ENCODE data around the gene CCR6. TPM values are rescaled to one million over a fixed set of nuclear protein-coding genes. Genes with fewer than 3 reads are reported as not detected.
A peak's percentile ranks its signal among the peaks of the same experiment; 100 is the strongest.

Gene CCR6
- total RNA-seq, 4 donors from 2014 or later = 1.3 TPM; not detected in 3

DNA sequence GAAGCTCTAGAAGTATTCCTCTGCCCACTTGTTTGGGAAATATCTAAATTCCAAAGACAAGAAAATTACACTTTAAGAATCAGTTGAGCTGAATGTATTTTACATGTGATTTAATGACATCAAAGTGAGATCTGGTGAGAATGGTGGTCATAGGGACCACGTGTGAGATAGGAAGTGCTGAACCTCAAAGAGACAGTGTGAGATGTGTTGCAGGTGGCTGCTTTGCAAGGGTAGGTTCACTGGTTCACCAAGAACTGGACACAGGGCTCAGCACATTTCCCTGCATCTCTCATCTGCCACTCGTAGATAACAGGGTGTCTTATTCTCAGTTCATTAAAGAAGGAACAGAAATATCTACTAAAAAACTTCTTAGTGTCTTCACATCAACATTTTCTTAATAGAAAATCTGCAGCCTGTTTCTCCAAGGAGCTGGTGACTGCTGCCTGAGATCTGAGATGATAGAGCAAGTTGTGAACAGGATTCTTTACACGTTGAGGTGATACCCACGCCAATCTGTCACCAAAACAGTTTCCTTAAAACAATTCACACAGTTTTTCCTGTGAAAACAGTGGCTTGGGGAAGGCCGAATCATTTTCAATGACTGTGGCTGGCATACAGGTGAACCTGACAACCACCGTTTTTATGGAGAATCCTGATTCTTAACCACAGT is 7.2 kb downstream of the CCR6 start:
- Histone ChIP-seq H3K4me1 (no peaks in the 10 kb centered on the region), H3K9me3 (no peaks in the 10 kb centered on the region), H3K27me3 (no peaks in the 10 kb centered on the region), H3K36me3 (no peaks in the 10 kb centered on the region), H3K27ac (peak overlapping the region; percentile 9 to 57 (median 31)), H3K4me3 (no peak overlapping the region)
- WGBS, 2 donors (ENCODE audit: low coverage in 1 of 2) = 60 to 64% methylated on average over 3 to 6 of the region's 6 CpGs
- intact Hi-C loops (cut with DNase I; ENCODE audit: low total_unique reads) = no loop called here
- in situ Hi-C loops (cut with MboI; ENCODE audit: low pct_ligation_motif_present in 1 of 4, low pct_unique_long_range_greater_than_20kb in 1 of 4, low sequenced_read_pairs in 3 of 4) = loop anchor here in 3 of 4 donors (10.0 to 25.0 kb wide), 4 partner anchors 118 to 368 kb away; partner anchors contain the start of gene CEP43 (in 1 of the 3)
- DNase-seq = no peak
- TF ChIP-seq, protein P1, sequence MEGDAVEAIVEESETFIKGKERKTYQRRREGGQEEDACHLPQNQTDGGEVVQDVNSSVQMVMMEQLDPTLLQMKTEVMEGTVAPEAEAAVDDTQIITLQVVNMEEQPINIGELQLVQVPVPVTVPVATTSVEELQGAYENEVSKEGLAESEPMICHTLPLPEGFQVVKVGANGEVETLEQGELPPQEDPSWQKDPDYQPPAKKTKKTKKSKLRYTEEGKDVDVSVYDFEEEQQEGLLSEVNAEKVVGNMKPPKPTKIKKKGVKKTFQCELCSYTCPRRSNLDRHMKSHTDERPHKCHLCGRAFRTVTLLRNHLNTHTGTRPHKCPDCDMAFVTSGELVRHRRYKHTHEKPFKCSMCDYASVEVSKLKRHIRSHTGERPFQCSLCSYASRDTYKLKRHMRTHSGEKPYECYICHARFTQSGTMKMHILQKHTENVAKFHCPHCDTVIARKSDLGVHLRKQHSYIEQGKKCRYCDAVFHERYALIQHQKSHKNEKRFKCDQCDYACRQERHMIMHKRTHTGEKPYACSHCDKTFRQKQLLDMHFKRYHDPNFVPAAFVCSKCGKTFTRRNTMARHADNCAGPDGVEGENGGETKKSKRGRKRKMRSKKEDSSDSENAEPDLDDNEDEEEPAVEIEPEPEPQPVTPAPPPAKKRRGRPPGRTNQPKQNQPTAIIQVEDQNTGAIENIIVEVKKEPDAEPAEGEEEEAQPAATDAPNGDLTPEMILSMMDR (IDR thresholded peaks at IDR 0.05) = no peak
- no peak for TF ChIP-seq EP300 (IDR thresholded peaks at IDR 0.05; ENCODE audit: low read depth)
- no peak for TF ChIP-seq POLR2AphosphoS5 (IDR thresholded peaks at IDR 0.05)
- no peak for TF ChIP-seq POLR2A (IDR thresholded peaks at IDR 0.05)

DNA sequence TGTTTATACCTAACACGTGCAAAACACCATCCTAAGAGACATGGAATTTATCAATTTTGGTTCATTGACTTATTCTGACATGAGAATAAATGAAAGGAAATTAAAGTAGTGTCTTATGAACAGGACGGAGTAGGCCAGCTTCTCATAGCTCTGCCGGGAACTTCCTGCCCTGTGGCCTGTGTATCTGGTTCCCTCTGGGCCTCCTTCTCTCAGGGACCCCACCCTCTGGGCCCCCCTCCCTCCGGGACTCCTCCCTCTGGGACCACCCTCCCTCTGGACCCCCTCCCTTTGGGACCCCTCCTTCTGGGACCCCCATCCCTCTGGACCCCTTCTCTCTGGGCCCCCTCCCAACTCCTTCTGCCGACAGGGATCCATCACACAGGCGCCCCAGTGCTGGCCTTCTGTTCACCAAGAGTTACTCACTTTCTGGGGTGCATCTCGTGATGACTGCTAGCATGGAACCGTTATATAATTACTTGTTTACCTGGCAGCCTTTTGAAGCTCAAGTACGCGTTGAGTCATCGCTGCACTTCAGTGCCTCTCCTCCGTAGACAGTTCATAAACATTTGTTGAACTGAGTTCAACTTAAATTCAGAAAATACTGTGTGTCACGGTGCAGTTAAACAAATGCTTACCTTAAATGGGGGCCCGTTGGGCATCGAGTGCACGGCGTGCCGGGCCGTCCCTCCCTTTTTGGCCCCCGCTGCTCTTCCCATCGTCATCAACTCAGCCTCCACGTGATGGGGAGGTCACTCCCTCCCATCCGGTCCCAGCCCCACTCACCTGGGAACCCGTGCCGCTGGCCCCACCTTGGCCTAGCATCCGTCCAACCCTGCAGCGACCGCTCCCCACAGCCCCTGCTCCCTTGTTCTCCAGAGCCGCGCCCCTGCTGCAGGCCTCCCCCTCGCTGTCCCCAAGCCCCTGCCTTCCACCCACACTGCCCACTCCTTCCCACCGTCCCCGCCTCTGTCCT is 8.1 kb downstream of the CCR6 start:
- no peak for DNase-seq
- Histone ChIP-seq H3K4me1 (no peaks in the 10 kb centered on the region), H3K4me3 (no peak overlapping the region), H3K27ac (peak overlapping the region; percentile 9 to 57 (median 36)), H3K9me3 (no peaks in the 10 kb centered on the region), H3K27me3 (no peaks in the 10 kb centered on the region), H3K36me3 (no peaks in the 10 kb centered on the region)
- TF ChIP-seq, protein P1 (IDR thresholded peaks at IDR 0.05) = no peak
- peak in 2 of 3 donors; percentile 33 to 45 for TF ChIP-seq POLR2AphosphoS5 (IDR thresholded peaks at IDR 0.05)
- TF ChIP-seq POLR2A (IDR thresholded peaks at IDR 0.05) = no peak
- intact Hi-C loops (cut with DNase I; ENCODE audit: low total_unique reads) (no loop called here), in situ Hi-C loops (cut with MboI; ENCODE audit: low pct_ligation_motif_present in 1 of 4, low pct_unique_long_range_greater_than_20kb in 1 of 4, low sequenced_read_pairs in 3 of 4) (loop anchor here in 3 of 4 donors (10.0 to 25.0 kb wide), 4 partner anchors 119 to 369 kb away; partner anchors contain the start of gene CEP43 (in 1 of the 3))
- WGBS, 2 donors (ENCODE audit: low coverage in 1 of 2) = 74 to 77% methylated on average over 21 to 33 of the region's 33 CpGs

DNA sequence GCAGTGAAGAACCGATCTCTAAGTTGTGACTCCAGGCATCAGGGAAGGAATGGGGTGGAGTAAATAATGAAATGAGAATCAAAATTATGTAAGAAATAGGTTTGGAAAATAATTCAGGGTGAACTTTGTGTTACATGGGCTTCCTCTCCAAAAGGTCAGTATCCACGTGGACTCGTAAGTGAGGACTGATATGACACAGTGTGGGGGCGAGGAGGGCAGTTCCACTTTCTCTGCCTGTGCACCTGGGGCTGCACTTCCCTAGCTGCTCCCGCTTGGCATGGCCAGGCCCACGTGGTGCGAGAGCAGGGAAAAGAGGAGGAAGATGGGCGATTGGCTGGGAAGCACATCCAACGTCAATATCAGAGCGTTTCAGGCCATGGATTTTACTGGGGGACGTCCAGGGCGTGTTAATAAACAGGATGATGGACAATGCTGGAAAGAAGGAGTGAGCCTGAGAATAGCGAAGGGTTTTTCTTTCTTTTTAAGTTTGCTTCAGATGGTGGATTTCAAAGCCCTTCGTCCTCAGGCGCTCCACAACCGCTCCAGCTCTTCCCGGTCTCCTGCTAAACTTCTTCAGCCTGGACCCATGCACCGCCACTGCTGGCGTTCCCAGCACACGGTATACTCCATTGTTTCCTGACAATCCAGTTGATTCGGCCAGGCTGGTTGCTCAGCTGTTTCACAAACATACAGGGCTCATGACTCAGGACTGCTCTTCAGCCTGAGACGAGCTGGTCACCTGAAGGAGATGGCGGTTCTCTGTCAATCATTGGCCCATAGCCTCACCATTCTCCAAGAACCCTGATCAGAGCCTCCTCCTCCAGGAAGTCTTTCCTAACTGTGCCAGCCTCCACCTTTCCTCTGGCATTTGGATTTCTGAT is 11.8 kb downstream of the CCR6 start:
- intact Hi-C loops (cut with DNase I; ENCODE audit: low total_unique reads) = no loop called here
- in situ Hi-C loops (cut with MboI; ENCODE audit: low pct_ligation_motif_present in 1 of 4, low pct_unique_long_range_greater_than_20kb in 1 of 4, low sequenced_read_pairs in 3 of 4) = loop anchor here in 3 of 4 donors (10.0 to 25.0 kb wide), 4 partner anchors 122 to 372 kb away; partner anchors contain the start of gene CEP43 (in 1 of the 3)
- Histone ChIP-seq H3K36me3 (no peaks in the 10 kb centered on the region), H3K27me3 (no peaks in the 10 kb centered on the region), H3K27ac (no peak overlapping the region), H3K9me3 (no peaks in the 10 kb centered on the region), H3K4me1 (no peaks in the 10 kb centered on the region), H3K4me3 (no peak overlapping the region)
- TF ChIP-seq EP300 (IDR thresholded peaks at IDR 0.05; ENCODE audit: low read depth) (no peak), POLR2A (IDR thresholded peaks at IDR 0.05) (no peak), POLR2AphosphoS5 (IDR thresholded peaks at IDR 0.05) (no peak)
- TF ChIP-seq, protein P1 (IDR thresholded peaks at IDR 0.05) = no peak
- 89 to 91% methylated on average over 11 to 23 of the region's 23 CpGs for WGBS, 2 donors (ENCODE audit: low coverage in 1 of 2)
- DNase-seq = no peak
